Dermis microvascular lymphatic vessel endothelial cell (primary cell): ENCODE data around the gene MAD1L1. TPM values are rescaled to one million over a fixed set of nuclear protein-coding genes. Genes with fewer than 3 reads are reported as not detected.
"Not testable (repeated sequence)": the region's sequence is repeated elsewhere in the genome, so short reads cannot be mapped to it uniquely, and the experiment has no call there.

ENCODE experiments used
- DNase-seq, 2 donors: peaks; one replicate each; pipeline versions ENCODE4 v3.0.0 to v3.0.0-alpha.2; 2010; ENCODE audit warnings: low read depth in 2 of 2
- total RNA-seq: library from RNA; depleted of rRNA; stranded (reverse); fragments of >200 nt; gene quantifications from 2 replicates; pipeline ENCODE4 v1.2.1, GENCODE V29; 2014

The MAD1L1 gene
- 29.8 and 41.1 TPM in 2 replicates for total RNA-seq

DNA sequence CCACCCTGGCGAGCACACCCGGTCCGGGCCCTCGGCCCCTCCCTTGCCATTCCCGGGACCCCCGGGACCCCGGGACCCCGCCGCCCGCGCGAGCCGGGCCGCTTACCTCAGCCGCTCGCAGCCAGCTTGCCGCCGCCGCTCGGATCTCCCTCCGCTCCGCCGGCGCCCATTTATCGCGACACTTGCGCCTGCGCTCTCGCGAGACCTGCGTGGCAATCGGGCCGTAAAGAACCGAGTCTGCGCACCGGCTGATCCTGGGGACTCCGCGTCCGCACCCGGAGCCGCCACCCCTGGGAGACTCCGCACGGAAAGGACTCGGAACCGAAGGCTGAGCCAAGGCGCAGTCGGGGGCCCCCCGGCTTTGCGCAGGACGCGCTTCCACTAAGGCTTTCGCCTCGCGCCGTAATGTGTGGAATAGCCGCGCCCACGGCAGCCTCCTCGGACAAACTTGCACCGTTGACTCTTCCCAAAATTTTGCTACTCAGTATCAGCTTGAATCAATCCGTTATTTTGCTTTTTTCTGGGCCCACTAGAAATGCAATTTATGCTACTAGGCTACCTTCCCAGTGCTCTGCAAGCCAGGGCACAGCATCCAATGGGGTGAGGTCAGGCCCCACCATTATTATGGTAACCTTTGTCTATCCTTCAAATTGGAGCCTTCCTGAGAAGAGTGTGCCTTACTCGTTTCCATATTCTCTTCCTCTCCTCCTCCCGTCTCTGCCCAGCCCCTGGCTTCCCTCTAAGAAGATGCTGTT lies at the start of gene MAD1L1:
Gene MAD1L1 (minus strand): TSS at position 180 of the 755 bp plus-strand sequence. CDS start 2,812 bp downstream, outside the sequence.
- DNase-seq = peak; percentile 69 to 88

GRCh38 chr7:2282185-2282751 lies 49.5 kb upstream of the MAD1L1 start:
- DNase-seq = no peak

GRCh38 chr7:2281541-2281940 lies 48.8 kb upstream of the MAD1L1 start:
- DNase-seq = peak in 1 of 2 donors; percentile 60

- no peak for DNase-seq
Measured at GRCh38 chr7:2280424-2280823, 47.7 kb upstream of the MAD1L1 start.

GRCh38 chr7:2279896-2280295 lies 47.2 kb upstream of the MAD1L1 start:
- DNase-seq = no peak

DNA sequence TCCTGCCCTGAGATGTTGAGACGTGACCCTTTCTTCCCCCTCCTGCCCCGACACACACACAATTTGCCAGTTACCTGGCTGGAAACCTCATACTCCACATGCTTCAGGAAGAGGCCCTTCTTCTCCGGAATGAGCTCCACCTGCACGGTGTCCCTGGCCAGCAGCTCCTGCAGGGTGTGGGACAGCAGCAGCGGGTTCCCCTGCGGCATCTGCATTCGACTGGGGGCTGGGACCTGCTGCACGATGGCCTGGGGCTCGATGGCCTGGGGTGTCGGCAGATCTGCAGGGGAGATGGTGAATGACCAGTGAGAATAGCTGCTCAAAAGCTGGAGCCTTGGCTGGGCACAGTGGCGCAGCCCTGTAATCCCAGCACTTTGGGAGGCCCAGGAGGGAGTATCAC lies 45.3 kb upstream of the MAD1L1 start:
- DNase-seq = no peak

- DNase-seq = no peak
Measured at GRCh38 chr7:2276107-2276506, 43.4 kb upstream of the MAD1L1 start.

GRCh38 chr7:2275101-2275500 lies 42.4 kb upstream of the MAD1L1 start:
- DNase-seq = no peak

GRCh38 chr7:2274666-2275065 lies 41.9 kb upstream of the MAD1L1 start:
- DNase-seq = no peak

- DNase-seq = no peak
Measured at GRCh38 chr7:2273866-2274265, 41.1 kb upstream of the MAD1L1 start.

DNA sequence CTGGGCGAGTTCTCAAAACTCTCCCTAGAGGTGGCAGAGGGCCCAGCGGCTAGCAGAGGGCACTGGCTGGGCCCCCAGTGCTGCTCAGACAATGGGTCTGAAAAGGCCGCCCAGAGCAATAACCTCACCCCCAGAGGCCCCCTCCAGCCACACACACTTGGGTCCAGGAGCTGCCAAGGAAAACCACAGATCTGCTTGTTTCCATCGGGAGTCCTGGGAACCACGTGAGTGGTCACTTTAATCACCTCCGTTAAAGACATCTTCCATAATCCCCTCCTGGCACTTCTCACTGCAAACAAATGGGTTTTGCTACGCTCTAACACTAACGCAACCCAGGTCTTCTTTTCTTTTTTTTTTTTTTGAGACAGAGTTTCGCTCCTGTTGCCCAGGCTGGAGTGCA lies 39.3 kb upstream of the MAD1L1 start:
- DNase-seq = no peak

GRCh38 chr7:2271273-2272026 lies 38.7 kb upstream of the MAD1L1 start:
- no peak for DNase-seq

- no peak for DNase-seq
Measured at GRCh38 chr7:2270495-2270894, 37.8 kb upstream of the MAD1L1 start.

DNA sequence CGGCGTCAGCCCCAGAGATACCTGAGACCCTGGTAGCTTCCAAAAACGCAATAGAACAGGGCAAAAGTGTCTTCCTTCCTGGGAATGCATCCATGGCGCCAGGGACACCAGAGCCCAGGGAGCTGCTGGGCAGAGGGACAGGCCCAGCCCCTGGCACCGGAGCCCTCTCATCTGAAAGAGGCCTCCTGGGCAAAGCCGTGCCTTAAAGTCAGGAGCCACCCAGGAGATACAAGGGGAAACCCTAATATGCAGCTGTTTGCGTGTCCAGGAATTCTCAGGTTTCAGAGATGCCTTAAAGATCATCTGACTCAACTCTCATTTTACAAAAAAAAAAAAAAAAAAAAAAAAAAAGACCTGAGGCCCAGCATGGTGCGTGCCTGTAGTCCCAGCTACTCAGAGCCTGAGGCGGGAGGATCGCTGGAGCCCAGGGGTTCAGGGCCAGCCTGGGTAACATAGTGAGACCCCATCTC lies 37.3 kb upstream of the MAD1L1 start:
- no peak for DNase-seq

DNA sequence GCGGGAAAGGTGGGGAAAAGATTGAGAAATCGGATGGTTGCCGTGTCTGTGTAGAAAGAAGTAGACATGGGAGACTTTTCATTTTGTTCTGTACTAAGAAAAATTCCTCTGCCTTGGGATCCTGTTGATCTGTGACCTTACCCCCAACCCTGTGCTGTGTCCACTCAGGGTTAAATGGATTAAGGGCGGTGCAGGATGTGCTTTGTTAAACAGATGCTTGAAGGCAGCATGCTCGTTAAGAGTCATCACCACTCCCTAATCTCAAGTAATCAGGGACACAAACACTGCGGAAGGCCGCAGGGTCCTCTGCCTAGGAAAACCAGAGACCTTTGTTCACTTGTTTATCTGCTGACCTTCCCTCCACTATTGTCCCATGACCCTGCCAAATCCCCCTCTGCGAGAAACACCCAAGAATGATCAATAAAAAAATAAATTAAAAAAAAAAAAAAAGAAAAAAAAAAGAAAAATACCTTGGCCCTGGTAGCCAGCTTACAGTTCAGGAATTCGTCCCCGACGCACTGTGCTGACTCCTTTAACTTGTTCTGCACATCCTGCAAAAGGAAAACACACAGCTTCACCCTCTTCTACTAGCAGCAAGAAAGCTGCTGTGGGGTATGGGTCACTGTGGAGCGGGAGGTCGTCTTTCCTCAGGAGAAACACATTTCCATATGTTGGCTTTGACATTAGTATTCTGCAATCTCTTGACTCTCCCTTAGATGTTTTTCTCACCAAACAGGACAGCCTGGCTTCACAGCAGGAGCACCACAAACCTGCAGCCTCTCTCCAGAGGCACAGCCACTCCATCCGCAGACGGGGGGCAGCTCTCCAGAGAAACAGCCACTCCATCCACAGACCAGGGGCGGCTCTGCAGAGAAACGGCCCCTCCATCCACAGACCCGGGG lies 36.6 kb upstream of the MAD1L1 start:
- not testable (repeated sequence) for DNase-seq

GRCh38 chr7:2266911-2267310 lies 34.2 kb upstream of the MAD1L1 start:
- peak in 1 of 2 donors; percentile 65 for DNase-seq

GRCh38 chr7:2264158-2264557 lies 31.4 kb upstream of the MAD1L1 start:
- no peak for DNase-seq

DNA sequence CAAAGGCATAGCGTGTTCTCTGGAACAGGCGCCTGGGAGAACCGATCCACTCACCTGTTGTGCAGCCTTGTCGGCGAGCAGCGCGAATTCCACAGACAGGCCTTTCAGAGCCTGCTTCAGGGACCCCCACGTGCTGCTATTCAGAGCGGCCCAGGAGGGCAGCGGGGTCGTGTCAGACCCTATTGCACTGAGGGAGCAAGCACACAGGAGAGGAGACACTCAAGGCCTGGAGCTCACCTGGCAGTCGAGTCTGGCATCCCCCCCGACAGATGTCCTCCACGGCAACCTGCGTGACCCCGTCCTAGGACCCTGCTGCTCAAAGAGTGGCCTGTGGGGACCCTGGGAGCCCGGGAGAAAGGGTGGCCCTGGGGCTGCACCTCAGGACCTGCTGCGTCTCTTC lies 30.4 kb upstream of the MAD1L1 start:
- no peak for DNase-seq

- DNase-seq = no peak
Measured at GRCh38 chr7:2261611-2262010, 28.9 kb upstream of the MAD1L1 start.

DNA sequence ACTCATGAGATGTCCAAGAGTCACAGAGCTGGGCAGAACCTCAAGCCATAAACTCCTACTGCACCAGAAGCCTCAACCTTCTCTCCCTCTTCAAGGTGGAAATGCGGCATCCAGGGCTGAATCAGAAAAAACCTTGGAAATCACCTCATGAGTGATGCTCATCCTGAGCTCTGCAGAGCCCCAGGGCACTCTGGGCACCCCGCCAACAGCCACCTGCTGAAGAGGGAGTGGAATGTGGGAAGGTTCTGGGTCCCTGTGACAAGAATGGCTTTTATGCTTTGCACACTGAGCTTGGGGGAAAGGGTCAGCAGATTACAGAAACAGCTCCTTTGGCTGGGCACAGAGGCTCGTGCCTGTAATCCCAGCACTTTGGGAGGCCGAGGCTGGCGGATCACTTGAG lies 28.1 kb upstream of the MAD1L1 start:
- DNase-seq = peak in 1 of 2 donors; percentile 34

DNA sequence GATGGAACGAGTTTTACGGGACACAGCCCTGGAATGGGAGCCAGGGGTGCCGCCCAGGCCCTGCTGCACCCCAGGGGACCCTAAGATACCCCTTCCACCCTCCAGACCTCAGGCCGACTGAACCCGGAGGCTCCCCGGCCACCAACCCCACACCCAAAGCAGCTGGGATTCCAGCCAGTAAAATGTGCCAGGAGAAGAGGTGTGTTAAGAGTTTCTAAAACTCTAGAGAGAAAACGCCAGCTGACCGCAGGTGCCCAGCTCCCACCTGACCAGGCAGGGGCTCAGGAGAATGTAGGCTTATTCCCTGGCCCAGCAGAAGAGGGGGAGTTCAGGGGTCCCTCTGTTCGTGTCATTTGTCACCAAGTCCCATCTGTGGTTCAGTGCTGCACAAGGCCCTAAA lies 26.7 kb upstream of the MAD1L1 start:
- no peak for DNase-seq
